GM10248 (cell line): ENCODE results near the gene FAM151A.
"Not testable (repeated sequence)": the region's sequence is repeated elsewhere in the genome, so short reads cannot be mapped to it uniquely, and the experiment has no call there.

Source experiments
- CTCF ChIA-PET: fragments of 300-600 bp; sonication (Branson Sonifier 250); formaldehyde crosslinking; extraction: SDS; loops from one replicate; lab custom pipeline; 2021; ENCODE audit warnings: antibody characterized with exemption; lab: Yijun Ruan, JAX
- POLR2A ChIA-PET: fragments of 350-650 bp; sonication (Branson Sonifier 250); formaldehyde crosslinking; extraction: SDS; loops from one replicate; lab custom pipeline; 2020; ENCODE audit warnings: antibody characterized with exemption; lab: Yijun Ruan, JAX
- DNase-seq: peaks from one replicate; pipeline ENCODE4 v3.0.0; 2012; ENCODE audit errors: extremely low spot score
- CTCF ChIP-seq: IDR thresholded peaks from 2 replicates; pipeline ENCODE4 v1.5.1; 2012; ENCODE audit warnings: mild to moderate bottlenecking, low read depth; ENCODE audit errors: extremely low read depth, missing control alignments, control extremely low read depth

The FAM151A gene

GRCh38 chr1:54640361-54640760 is 17.0 kb upstream of the FAM151A start:
- no peak for DNase-seq
- CTCF ChIA-PET, result no interaction called here
- no peak for TF ChIP-seq CTCF
- POLR2A ChIA-PET, result no interaction called here

GRCh38 chr1:54636461-54637446 is 13.4 kb upstream of the FAM151A start:
- DNase-seq, CTCF ChIA-PET: not testable (repeated sequence)
- POLR2A ChIA-PET, result interaction anchor here (0.6 kb wide), 1 partner anchor 19 kb away, joined by 3 read pairs; no protein-coding TSS in a partner anchor

- DNase-seq, CTCF ChIA-PET, POLR2A ChIA-PET: not testable (repeated sequence)
These were observed 12.5 kb upstream of the FAM151A start for GRCh38 chr1:54635804-54636203.

GRCh38 chr1:54627196-54627595 is 3.9 kb upstream of the FAM151A start:
- CTCF ChIA-PET, result no interaction called here
- TF ChIP-seq CTCF, result no peak
- DNase-seq, result no peak
- POLR2A ChIA-PET, result no interaction called here

- no peak for TF ChIP-seq CTCF
- CTCF ChIA-PET, result no interaction called here
- DNase-seq, result peak; percentile 10
- POLR2A ChIA-PET, result no interaction called here
These were observed 1.4 kb upstream of the FAM151A start for GRCh38 chr1:54624466-54625464.

- POLR2A ChIA-PET, result no interaction called here
- no peak for DNase-seq
- CTCF ChIA-PET, result no interaction called here
- TF ChIP-seq CTCF, result no peak
These were observed 3.6 kb downstream of the FAM151A start for GRCh38 chr1:54619749-54620148.

GRCh38 chr1:54615531-54616279 is 7.6 kb downstream of the FAM151A start:
- POLR2A ChIA-PET, result no interaction called here
- CTCF ChIA-PET, result interaction anchor here (1.4 kb wide), 1 partner anchor 7 kb away, joined by 4 read pairs; the partner anchor contains the start of gene FAM151A

More at GRCh38 chr1:54615531-54616279, 7.6 kb downstream of the FAM151A start:
- TF ChIP-seq CTCF, result no peak
- no peak for DNase-seq
